ENCODE results near the gene IMMP2L.
A peak's percentile ranks its signal among the peaks of the same experiment; 100 is the strongest.

IMMP2L gene

GRCh38 chr7:111012799-111013675 is 549.3 kb downstream of the IMMP2L start:
- peak in 4 of 6 experiments; percentile 19 to 75 (median 70) for DNase-seq

GRCh38 chr7:111012149-111012548 is 550.1 kb downstream of the IMMP2L start:
- DNase-seq: no peak

GRCh38 chr7:111011520-111011919 is 550.8 kb downstream of the IMMP2L start:
- DNase-seq: no peak

- no peak for DNase-seq
Observed at GRCh38 chr7:111010798-111011197, 551.5 kb downstream of the IMMP2L start.

GRCh38 chr7:111009526-111010040 is 552.7 kb downstream of the IMMP2L start:
- peak in 2 of 6 experiments; percentile 47 to 54 for DNase-seq

- DNase-seq: no peak
Observed at GRCh38 chr7:111006691-111007090, 555.6 kb downstream of the IMMP2L start.

- DNase-seq: no peak
Observed at GRCh38 chr7:111006040-111006439, 556.3 kb downstream of the IMMP2L start.

GRCh38 chr7:111005445-111005844 is 556.8 kb downstream of the IMMP2L start:
- peak in 2 of 6 experiments; percentile 5 to 14 for DNase-seq

GRCh38 chr7:111004310-111004901 is 557.9 kb downstream of the IMMP2L start:
- DNase-seq: no peak

GRCh38 chr7:111003883-111004282 is 558.4 kb downstream of the IMMP2L start:
- DNase-seq: no peak

- peak in 2 of 6 experiments; percentile 22 to 23 for DNase-seq
Observed at GRCh38 chr7:110994028-110994967, 568.0 kb downstream of the IMMP2L start.

- no peak for DNase-seq
Observed at GRCh38 chr7:110988890-110989501, 573.3 kb downstream of the IMMP2L start.

- peak in 1 of 6 experiments; percentile 4 for DNase-seq
Observed at GRCh38 chr7:110988348-110988747, 573.9 kb downstream of the IMMP2L start.

GRCh38 chr7:110987127-110987693 is 575.1 kb downstream of the IMMP2L start:
- no peak for DNase-seq

- no peak for DNase-seq
Observed at GRCh38 chr7:110983822-110984456, 578.4 kb downstream of the IMMP2L start.

GRCh38 chr7:110977127-110977737 is 585.1 kb downstream of the IMMP2L start:
- peak in 2 of 6 experiments; percentile 20 to 50 for DNase-seq

GRCh38 chr7:110975486-110975885 is 586.8 kb downstream of the IMMP2L start:
- no peak for DNase-seq

- DNase-seq: no peak
Observed at GRCh38 chr7:110974441-110974840, 587.9 kb downstream of the IMMP2L start.

GRCh38 chr7:110973196-110973990 is 588.9 kb downstream of the IMMP2L start:
- no peak for DNase-seq

GRCh38 chr7:110964775-110965174 is 597.5 kb downstream of the IMMP2L start:
- DNase-seq: no peak

All from stimulated activated naive CD4-positive, alpha-beta T cell (primary cell).